Astrocyte (in vitro differentiated cells and primary cell): ENCODE data around the gene TLK2.

ENCODE experiments used
- CTCF ChIP-seq: IDR thresholded peaks from 2 replicates; pipeline ENCODE4 v1.5.1; 2011; ENCODE audit warnings: low read depth, mild to moderate bottlenecking, inconsistent platforms, low read length, moderate library complexity; ENCODE audit not compliant: insufficient read depth
- EZH2 ChIP-seq: IDR thresholded peaks from 2 replicates; pipeline ENCODE4 v1.6.1; 2012; ENCODE audit warnings: mild to moderate bottlenecking, low read length, inconsistent platforms; ENCODE audit not compliant: insufficient read depth

- TF ChIP-seq CTCF (no peak), EZH2 (no peak)
These were observed 102.3 kb downstream of the TLK2 start for GRCh38 chr17:62580947-62581346.
